Right forelimb (tissue), 1 donor: ENCODE data around the gene CXCL8.

Experiments used
- DNase-seq: peaks from one replicate; pipeline ENCODE4 v3.0.0-alpha.2; 2018

CXCL8 gene

DNA sequence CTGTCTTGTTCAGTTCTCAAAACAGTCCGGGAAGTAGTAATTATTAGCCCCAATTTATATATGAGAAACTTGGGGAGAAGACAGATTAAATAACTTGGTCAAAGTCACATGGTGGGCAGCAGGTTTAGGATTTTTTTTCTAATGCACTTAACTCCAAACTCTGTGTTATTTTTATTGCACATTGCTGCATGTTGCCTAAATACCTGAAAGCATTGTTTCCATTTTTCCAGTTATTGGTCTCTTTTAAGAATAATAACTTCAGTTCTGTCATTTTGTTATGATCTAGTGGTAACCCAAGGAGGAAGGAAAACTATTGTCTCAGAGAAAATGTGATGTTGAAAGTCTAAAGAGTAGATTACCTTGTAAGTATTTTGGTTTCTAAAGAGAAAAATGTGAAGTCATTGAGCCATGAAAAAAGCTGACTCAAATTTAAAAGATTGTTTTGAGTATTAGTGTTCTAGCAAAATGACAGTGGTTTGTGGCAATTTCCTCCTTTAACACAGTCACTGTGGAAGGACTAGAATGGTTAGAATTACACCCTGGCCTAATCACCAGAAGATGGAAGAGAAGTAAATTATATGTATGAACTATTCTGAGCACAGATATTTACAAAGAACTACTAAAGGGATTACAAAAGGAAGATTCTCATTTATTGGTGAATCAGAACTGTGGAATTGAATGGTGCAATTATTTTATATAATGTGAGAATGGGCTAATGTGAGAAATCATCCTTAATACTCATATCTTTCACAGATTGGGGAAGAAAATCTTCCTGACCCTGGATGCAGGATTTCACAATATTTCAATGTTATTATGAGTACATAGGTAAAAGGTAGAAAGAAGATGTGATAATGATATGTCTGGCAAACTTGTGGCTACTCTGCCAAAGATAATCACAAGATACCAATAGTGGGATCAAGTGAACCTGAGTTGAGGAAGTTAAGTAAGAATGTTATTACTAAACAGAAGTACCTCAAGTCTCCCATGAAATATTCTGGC lies 21.7 kb upstream of the CXCL8 start:
- DNase-seq, result no peak

DNA sequence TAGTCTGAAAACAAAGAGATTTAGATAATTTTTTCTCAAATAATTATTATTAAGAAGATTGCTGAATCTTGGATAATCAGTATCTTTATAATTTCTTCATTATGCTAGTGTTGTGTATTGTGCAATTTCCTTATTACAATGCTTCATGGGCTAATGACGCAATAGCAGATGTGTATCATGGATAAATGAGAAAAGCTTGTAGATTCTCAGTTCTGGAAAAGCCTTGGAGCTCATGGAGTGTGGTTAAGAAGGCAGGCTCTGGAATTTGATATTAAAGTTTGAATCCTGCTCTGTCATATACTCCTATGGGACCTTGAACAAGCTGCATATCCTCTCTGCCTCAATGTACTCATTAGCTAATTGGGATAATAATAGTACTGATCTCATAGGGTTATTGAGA lies 18.9 kb upstream of the CXCL8 start:
- DNase-seq, result no peak

DNA sequence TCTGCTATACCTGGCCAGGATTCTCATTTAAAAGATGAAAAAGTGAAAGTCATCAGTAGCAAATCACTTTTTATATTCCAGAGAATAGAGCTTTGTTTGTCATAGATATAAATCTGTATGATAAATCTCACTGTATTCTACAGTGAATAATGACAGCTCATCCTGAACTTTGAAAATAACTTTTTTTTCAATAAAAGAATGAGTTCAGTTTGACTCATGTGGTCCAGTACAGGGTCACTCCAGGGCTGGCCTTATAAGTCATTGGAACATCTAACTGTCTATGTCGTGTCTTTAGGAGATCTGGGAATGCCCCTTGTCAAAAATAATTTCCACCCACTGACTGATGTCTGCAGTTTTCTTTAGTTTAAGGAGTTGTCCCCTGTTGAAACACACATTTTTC lies 18.5 kb upstream of the CXCL8 start:
- no peak for DNase-seq

DNA sequence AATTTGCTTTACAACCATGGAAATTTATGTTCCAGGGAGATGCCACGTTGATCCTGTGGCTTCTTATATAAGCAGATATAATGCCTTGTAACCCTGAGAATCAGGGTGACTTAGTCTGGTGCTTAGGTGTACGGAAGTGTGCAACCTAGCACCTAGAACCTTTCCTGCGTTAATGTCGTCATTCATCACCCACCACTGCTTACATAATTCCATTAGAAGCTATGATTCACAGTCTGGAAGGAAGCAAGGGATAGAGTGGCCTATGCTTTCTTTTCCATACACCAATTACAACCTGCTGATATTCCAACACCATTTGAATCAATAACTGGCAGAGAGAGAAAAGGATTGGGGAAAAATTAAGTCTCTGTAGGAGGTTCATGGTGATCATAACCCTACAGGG lies 17.3 kb upstream of the CXCL8 start:
- no peak for DNase-seq

DNA sequence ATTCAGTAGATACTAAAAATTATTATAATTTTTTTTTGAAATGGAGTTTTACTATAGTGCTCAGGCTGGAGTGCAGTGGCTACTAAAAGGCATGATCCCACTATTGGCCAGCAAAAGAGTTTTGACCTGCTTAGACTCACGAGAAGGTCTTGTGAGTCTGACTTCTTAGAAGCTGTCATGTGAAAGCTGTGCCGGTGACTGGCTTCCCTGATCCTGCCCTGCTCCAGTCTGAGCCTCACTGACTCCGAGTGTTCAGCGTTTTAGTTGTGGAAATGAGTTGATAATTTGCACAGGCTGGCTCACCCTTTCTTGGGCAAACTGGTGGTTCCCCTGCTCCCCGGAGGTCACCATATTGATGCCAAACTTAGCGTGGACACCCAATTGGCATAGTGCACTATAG lies 16.4 kb upstream of the CXCL8 start:
- DNase-seq, result no peak

DNA sequence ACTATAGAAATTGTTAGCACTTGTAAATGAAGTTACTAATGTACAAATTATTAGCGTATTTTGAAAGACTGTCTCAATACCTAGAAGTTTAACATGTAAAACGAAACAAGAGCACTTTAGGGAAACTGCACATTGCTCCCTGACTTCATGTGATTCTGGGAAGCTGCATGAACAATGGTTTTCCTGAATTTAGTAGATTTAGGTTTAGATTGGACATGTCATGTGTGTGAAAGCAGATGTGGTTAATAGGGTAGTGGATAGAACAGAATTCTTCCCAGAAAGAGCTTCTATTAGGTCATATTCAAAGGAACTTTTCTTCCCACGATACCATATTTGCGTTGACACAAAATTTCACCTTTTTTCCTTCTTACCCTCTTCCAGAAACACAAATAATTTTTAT lies 14.9 kb upstream of the CXCL8 start:
- DNase-seq, result no peak

DNA sequence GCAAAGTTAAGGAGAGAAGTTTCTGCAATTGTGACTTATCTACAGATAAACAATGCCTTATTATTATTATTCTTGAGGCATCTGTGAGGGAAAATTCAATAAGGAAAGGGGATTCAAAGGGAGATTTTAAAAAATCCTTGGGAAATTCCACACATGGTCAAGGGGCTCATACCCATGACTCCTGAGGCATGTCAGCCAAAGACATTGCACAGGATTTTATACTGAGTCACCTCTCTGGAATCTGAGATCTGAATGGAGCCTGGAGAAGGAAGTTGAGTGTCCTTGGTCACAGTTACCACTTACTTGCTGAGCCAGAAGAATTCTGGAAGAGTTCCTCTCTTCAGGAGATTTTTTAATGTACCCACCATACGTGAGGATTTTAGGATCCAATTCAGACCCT lies 14.4 kb upstream of the CXCL8 start:
- DNase-seq, result no peak

DNA sequence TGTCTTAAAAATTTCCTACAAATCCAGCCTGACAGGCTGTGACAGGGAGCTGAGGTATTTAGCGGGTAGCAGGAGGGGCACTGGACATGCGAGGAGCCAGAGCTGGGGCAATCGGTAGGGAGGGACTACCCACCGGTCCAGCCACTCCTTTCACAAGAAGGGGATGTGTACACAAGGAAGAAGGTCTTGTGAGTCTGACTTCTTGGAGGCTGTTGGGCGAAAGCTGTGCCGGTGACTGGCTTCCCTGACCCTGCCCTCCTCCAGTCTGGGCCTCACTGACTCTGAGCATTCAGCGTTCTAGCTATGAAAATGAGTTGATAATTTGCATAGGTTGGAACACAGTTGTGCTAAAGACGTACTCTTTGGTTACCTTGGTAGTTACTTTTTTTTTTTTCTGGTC lies 12.7 kb upstream of the CXCL8 start:
- no peak for DNase-seq

DNA sequence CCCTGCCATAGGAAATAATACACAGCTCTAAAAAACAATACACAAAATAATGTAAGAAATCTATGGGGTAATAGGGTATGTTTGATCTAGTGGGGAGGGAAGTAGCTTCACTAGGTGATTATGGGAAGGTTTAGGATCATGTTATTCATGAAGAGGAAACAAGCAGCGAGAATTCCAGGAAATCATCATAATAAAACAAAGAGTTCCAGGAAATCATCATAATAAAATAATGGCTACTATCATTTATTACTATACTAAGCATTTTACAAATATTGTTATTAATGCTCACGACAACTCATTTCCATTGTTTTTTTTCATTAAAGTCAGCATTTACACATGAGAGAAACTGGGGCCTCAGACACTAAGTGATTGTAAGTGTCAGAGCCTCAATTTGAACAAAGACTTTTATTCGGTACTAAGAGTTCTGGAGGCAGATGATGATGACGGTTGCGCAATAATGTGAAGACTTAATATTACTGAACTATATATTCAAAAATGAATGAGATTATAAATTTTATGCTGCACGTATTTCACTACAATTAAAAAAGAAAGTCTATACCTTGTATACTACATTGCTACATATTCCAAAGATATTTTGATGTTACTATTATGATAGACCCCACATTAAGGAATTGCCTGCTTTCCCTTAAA lies 12.2 kb upstream of the CXCL8 start:
- DNase-seq, result no peak

DNA sequence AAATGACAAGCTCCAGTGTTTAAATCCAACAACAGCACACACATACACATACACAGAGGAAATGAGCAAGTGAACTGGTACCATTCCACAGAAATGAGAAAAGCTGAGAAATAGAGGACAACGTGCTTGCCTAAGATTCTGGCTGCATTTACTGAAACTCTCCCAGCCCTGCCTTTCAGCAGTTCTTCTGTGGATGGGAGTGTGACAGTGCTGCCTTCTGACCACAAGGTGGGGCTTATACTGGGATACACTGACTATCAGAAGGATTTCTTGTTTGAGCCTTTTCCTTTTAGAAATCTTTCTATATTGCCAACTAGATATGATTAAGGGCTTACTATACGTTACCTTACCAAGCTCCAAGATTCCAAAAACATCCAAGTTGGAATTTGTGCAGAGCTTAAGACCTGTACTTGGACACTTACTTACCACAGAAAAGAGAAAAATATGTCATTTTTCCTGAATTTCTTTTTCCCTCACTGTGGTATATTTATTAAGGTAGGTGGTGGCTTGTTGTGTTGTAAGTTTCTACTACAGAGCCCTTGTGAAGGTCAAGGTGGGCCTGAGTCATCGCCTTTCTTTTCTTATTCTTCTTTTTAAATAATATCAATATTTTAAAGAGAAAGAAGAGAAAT lies 10.7 kb upstream of the CXCL8 start:
- no peak for DNase-seq

DNA sequence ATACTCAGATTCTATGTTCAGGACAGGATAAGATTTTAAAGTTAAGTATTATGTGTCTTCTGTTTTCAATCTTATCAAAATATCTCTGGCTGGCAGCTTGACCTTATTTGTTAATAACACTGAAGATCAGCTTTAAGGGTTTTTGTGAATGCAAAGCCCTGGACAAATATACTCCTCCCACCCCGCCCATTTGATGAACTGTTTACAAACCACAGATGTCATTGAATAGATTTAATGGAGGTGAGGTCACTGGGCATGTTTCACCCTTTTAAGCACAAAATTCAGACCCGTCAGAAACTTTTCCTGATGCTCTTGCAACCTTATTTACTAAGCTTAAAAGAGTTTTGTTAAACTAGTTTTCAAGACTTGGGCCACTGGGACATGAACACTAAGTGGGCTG lies 10.1 kb upstream of the CXCL8 start:
- DNase-seq, result no peak

DNA sequence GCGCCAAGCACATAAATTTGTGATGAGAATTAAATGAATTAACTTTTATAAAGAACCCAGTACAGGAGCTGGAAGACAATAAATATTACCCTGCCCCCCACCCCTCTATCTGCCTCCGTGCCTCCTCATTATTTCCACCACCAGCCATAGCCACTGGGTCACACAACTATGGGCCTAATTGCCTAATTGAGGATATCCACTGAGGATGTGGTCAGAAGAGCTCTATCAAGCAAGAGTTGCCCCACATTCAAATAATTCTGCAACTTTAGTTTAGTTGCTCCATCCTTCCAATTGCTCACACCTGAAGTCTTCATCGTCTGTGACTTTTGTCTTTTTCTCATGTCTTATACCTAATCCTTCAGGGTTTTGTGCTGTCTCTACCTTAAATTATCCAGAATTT lies 9.5 kb upstream of the CXCL8 start:
- no peak for DNase-seq

DNA sequence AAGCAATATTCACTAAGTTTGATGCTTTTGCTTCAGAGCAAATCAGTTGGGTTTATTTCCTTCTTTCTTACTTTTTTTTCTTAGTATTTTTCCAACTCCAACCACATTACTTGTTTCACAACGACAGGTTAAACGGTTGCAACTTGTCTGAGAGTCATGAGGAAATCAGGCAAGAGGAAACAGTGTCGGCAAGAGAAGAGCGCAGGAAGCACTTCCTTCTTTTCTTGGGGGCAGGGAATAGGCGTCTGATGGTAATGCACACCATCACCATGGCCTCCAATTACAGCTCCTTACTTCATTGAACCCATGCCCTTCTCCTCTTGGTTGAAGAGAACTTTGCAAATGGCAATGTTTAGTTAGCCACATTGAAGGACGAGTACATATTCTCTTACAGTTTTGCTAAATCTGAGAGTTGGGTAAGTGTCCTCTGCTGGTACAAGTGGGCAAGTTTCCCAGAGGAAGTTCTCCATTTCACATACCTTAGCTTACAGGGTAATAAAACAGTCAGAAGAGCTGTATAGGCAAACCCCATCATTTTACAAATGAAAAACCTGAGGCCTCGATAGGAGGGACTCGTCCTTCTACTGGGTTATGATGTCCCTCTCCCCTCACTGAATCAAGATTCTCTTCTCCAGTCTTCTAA lies 8.3 kb upstream of the CXCL8 start:
- DNase-seq, result no peak

DNA sequence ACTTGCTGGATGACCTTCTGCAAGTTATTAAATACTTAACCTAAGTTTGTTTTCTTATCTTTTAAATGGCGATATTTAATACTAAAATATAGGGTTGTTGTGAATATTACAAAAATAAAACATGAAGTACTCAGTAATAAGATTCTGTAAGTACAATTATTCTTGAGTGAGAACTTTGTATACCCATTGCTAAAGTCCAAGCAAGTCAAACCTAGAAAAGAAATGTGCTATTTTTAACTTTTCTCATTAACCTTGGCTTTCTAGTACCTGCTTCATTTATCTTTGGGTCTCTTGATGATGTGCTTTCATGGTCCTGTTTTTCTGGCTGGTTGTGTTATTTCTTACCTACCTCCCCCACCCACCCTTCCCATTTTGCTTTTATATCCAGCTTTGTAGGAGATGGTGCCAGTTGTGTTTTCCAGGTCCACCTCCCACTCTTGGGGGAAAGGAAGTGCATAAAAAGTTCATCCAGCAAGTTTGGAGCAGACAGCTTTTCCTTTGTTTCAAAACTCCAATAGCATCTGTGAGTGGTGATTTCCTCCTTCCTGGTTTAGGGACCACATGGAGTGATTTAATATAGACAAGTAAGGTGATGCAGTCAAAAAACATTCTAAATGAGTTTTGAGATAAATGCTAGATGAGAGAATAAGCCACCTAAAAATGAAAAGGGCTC lies 7.5 kb upstream of the CXCL8 start:
- no peak for DNase-seq

DNA sequence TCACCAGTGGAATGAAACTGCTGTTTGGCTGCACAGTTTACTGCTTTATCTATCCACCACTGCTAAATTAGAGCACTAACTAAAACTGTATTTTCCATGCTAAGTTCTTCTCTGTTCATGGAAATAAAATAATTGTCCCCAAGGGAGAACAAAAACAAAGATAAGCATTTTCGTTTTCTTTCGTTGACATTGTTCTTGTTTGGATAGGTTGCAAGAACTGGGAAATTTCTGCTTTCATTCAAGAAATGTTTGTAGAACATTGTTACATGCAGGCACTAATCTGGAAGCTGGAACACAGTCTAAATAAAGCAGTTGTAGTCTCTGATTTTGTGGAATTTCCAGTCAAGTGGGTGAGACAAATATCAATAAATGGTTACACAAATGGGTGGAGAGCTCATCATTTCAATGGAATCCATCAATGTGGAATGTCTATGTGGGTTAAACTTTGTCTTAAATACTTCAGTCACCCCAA lies 5.8 kb upstream of the CXCL8 start:
- DNase-seq, result no peak

DNA sequence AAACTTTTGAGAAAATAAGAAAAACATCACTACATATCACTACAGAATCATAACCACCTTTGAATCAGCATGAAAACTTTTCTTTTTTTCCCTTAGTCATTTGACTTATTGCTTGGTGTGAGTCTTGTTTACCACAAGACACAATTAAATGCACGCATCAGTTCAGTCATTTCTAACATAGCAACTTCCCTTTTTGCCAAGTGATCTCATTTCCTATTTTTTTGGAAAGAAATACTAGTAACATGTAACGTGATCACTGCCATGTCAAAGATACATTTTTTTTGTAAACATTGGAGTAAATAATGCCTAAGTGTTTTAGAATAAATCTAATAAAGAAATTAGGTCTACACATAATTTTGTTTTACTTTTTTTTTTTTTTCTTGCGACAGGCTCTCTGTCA lies 5.1 kb upstream of the CXCL8 start:
- no peak for DNase-seq

DNA sequence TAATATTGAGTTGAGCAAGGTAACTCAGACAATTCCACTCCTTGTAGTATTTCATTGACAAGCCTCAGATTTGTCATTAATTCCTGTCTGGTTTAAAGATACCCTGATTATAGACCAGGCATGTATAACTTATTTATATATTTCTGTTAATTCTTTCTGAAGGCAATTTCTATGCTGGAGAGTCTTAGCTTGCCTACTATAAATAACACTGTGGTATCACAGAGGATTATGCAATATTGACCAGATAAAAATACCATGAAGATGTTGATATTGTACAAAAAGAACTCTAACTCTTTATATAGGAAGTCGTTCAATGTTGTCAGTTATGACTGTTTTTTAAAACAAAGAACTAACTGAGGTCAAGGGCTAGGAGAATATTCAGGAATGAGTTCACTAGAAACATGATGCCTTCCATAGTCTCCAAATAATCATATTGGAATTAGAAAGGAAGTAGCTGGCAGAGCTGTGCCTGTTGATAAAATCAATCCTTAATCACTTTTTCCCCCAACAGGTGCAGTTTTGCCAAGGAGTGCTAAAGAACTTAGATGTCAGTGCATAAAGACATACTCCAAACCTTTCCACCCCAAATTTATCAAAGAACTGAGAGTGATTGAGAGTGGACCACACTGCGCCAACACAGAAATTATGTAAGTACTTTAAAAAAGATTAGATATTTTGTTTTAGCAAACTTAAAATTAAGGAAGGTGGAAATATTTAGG lies 821 bp downstream of the CXCL8 start:
- no peak for DNase-seq

DNA sequence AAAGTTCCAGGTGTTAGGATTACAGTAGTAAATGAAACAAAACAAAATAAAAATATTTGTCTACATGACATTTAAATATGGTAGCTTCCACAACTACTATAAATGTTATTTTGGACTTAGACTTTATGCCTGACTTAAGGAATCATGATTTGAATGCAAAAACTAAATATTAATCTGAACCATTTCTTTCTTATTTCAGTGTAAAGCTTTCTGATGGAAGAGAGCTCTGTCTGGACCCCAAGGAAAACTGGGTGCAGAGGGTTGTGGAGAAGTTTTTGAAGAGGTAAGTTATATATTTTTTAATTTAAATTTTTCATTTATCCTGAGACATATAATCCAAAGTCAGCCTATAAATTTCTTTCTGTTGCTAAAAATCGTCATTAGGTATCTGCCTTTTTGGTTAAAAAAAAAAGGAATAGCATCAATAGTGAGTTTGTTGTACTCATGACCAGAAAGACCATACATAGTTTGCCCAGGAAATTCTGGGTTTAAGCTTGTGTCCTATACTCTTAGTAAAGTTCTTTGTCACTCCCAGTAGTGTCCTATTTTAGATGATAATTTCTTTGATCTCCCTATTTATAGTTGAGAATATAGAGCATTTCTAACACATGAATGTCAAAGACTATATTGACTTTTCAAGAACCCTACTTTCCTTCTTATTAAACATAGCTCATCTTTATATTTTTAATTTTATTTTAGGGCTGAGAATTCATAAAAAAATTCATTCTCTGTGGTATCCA lies 1.6 kb downstream of the CXCL8 start:
- no peak for DNase-seq

DNA sequence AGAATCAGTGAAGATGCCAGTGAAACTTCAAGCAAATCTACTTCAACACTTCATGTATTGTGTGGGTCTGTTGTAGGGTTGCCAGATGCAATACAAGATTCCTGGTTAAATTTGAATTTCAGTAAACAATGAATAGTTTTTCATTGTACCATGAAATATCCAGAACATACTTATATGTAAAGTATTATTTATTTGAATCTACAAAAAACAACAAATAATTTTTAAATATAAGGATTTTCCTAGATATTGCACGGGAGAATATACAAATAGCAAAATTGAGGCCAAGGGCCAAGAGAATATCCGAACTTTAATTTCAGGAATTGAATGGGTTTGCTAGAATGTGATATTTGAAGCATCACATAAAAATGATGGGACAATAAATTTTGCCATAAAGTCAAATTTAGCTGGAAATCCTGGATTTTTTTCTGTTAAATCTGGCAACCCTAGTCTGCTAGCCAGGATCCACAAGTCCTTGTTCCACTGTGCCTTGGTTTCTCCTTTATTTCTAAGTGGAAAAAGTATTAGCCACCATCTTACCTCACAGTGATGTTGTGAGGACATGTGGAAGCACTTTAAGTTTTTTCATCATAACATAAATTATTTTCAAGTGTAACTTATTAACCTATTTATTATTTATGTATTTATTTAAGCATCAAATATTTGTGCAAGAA lies 2.3 kb downstream of the CXCL8 start:
- no peak for DNase-seq

DNA sequence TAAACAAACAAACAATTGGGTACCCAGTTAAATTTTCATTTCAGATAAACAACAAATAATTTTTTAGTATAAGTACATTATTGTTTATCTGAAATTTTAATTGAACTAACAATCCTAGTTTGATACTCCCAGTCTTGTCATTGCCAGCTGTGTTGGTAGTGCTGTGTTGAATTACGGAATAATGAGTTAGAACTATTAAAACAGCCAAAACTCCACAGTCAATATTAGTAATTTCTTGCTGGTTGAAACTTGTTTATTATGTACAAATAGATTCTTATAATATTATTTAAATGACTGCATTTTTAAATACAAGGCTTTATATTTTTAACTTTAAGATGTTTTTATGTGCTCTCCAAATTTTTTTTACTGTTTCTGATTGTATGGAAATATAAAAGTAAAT lies 2.9 kb downstream of the CXCL8 start:
- DNase-seq, result no peak

DNA sequence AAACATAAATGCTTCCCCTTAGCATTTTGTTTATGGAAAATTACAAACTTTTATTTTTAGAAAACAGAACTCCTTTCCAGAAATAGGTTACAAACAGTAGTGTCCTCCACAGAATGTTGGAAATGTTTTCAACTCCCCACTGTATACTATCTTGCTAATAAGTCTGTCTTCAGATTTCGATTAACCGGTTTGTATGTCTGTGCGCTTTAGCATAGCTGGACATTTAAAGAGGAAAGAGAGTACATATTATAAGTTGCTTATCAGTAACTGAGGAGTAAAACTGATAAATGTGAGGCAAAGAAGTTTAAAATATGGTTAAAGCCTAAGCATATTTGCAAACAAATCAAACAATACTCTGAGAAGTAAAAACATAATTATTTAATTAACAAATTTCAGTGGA lies 3.4 kb downstream of the CXCL8 start:
- DNase-seq, result no peak
